GM12878 (cell line): ENCODE measurements around the gene GFOD2. TPM values are rescaled to one million over a fixed set of nuclear protein-coding genes. Genes with fewer than 3 reads are reported as not detected.

ENCODE experiments used
- ATAC-seq: fragments of 200-7000 bp; cut with Tn5 transposase; 3 replicates; pipeline ENCODE4 v1.9.1; 2020; ENCODE audit warnings: mild to moderate bottlenecking, moderate library complexity
- BruUV-seq: library from RNA; stranded (reverse); fragments of 400-500 nt; replicated peaks from 2 replicates; lab custom pipeline; 2021; lab: Mats Ljungman, UMichigan
- CTCF ChIA-PET: fragments of 300-600 bp; sonication (Branson Sonifier 250); formaldehyde crosslinking; extraction: SDS; loops from one replicate; lab custom pipeline; 2021; ENCODE audit warnings: inconsistent platforms; lab: Yijun Ruan, JAX
- POLR2A ChIA-PET: fragments of 350-600 bp; formaldehyde crosslinking; extraction: SDS; loops from one replicate; lab custom pipeline; 2021; ENCODE audit warnings: inconsistent platforms; lab: Charles Lee
- RAD21 ChIA-PET: fragments of 300-600 bp; sonication (Branson Sonifier 250); formaldehyde crosslinking; loops from one replicate; lab custom pipeline; 2023; ENCODE audit warnings: antibody characterized with exemption; ENCODE audit not compliant: unreplicated experiment; lab: Charles Lee
- SMC1A ChIA-PET: fragments of 300-600 bp; sonication (Branson Sonifier 250); formaldehyde crosslinking; loops from one replicate; lab custom pipeline; 2023; ENCODE audit not compliant: unreplicated experiment, uncharacterized antibody; lab: Charles Lee
- DNase-seq: peaks from one replicate; pipeline ENCODE4 v3.0.0-alpha.2; 2011; ENCODE audit warnings: low read depth, low spot score
- FAIRE-seq: peaks from 3 replicates; lab custom pipeline; 2011; peaks lifted over from hg19 to GRCh38; lab: Jason Lieb, UNC
- H2AFZ ChIP-seq: 2 replicates; pipeline ENCODE4 v1.6.0; 2011; ENCODE audit warnings: low read depth, low read length, control low read depth; ENCODE audit not compliant: control insufficient read depth
- H3K27ac ChIP-seq: 2 replicates; pipeline ENCODE4 v1.5.1; 2011; ENCODE audit warnings: control low read depth; ENCODE audit not compliant: control insufficient read depth, insufficient read depth
- H3K27me3 ChIP-seq, 2 experiments: replicated peaks in 1 of 2; 2 replicates each; pipeline versions ENCODE4 v1.6.0 to v1.6.1; 2011; ENCODE audit warnings: low read length in 1 of 2; ENCODE audit not compliant: control insufficient read depth in 2 of 2, insufficient read depth in 2 of 2
- H3K36me3 ChIP-seq, 2 experiments: 2 replicates each; pipeline ENCODE4 v1.5.1; 2011; ENCODE audit warnings: low read length in 1 of 2; ENCODE audit not compliant: control insufficient read depth in 2 of 2, insufficient read depth in 2 of 2
- H3K4me1 ChIP-seq: 2 replicates; pipeline ENCODE4 v1.6.1; 2011; ENCODE audit warnings: mild to moderate bottlenecking, low read length, moderate library complexity, mixed read lengths; ENCODE audit not compliant: control insufficient read depth, insufficient read depth
- H3K4me2 ChIP-seq: 2 replicates; pipeline ENCODE4 v1.6.0; 2011; ENCODE audit warnings: control low read depth; ENCODE audit not compliant: control insufficient read depth, insufficient read depth
- H3K4me3 ChIP-seq: fragments of 200-600 bp; sonication (generic); 2 replicates; pipeline ENCODE4 v1.5.1; 2016
- H3K79me2 ChIP-seq: 2 replicates; pipeline ENCODE4 v1.6.0; 2011; ENCODE audit warnings: low read length; ENCODE audit not compliant: control insufficient read depth, insufficient read depth
- H3K9ac ChIP-seq: 2 replicates; pipeline ENCODE4 v1.8.0; 2011; ENCODE audit warnings: low read length, control low read depth, mixed read lengths; ENCODE audit not compliant: control insufficient read depth, insufficient read depth
- H3K9me3 ChIP-seq: replicated peaks from 3 replicates; pipeline ENCODE4 v1.5.1; 2011; ENCODE audit warnings: mild to moderate bottlenecking, low read length; ENCODE audit not compliant: control insufficient read depth, insufficient read depth
- H4K20me1 ChIP-seq: 2 replicates; pipeline ENCODE4 v1.6.0; 2011; ENCODE audit not compliant: control insufficient read depth, insufficient read depth
- GATAD2B ChIP-seq: fragments of 450-650 bp; conservative IDR thresholded peaks from 2 replicates; pipeline ENCODE4 v1.6.1; 2017; ENCODE audit warnings: low read depth, mild to moderate bottlenecking, moderate library complexity
- JUND ChIP-seq: IDR thresholded peaks from 2 replicates; pipeline ENCODE4 v1.6.1; 2012; ENCODE audit warnings: low read depth, mild to moderate bottlenecking, low read length, improper control_type of control experiment, moderate library complexity
- KLF5 ChIP-seq: fragments of 450-650 bp; IDR thresholded peaks from 2 replicates; pipeline ENCODE4 v1.6.1; 2014; ENCODE audit warnings: mild to moderate bottlenecking; ENCODE audit not compliant: partially characterized antibody
- PML ChIP-seq: IDR thresholded peaks from 2 replicates; pipeline ENCODE4 v1.6.1; 2012; ENCODE audit warnings: low read length, inconsistent platforms
- RAD51 ChIP-seq: fragments of 450-650 bp; IDR thresholded peaks from 2 replicates; pipeline ENCODE4 v1.6.1; 2016; ENCODE audit warnings: moderate library complexity, mild to moderate bottlenecking, inconsistent platforms
- RFX5 ChIP-seq: IDR thresholded peaks from 2 replicates; pipeline ENCODE4 v1.6.1; 2011; ENCODE audit warnings: low read depth, low read length, improper control_type of control experiment
- SMAD1 ChIP-seq: fragments of 450-650 bp; IDR thresholded peaks from 2 replicates; pipeline ENCODE4 v1.6.1; 2018; ENCODE audit warnings: mild to moderate bottlenecking, low read depth; ENCODE audit not compliant: partially characterized antibody
- SUPT20H ChIP-seq: IDR thresholded peaks from 2 replicates; pipeline ENCODE4 v1.6.1; 2011; ENCODE audit warnings: low read depth, mild to moderate bottlenecking, low read length, moderate library complexity, borderline replicate concordance; ENCODE audit not compliant: control insufficient read depth
- WGBS: methylation state at CpG from one replicate; pipeline ENCODE4 v1.1.6; 2016; ENCODE audit warnings: low lambda C conversion rate; ENCODE audit not compliant: insufficient replicate concordance, insufficient coverage; ENCODE audit errors: missing lambda C conversion rate; 5-methylcytosine and 5-hydroxymethylcytosine counted together
- in situ Hi-C: fragments of 300-500 bp; cut with MboI; formaldehyde crosslinking; loops from 9 replicates; pipeline ENCODE4 v1.14.3; 2018; ENCODE audit warnings: mixed read lengths
- intact Hi-C: fragments of 100-400 bp; cut with micrococcal nuclease; formaldehyde crosslinking; loops from one replicate; pipeline ENCODE4 v1.14.2; 2022; ENCODE audit not compliant: unreplicated experiment
- polyA plus RNA-seq, 11 experiments: library from polyadenylated mRNA; depleted of rRNA in 4 of 11; unstranded in 6 of 11; stranded (reverse) in 5 of 11; fragments of >200 nt; fragmentation: Nextera tagmentation in 4 of 11; fragmentation: Illumina TruSeq in 1 of 11; extraction: Ambion mirVana in 4 of 11; extraction: Trizol in 1 of 11; gene quantifications; 1 replicate in 1 of 11; 2 replicates in 10 of 11; pipeline versions ENCODE4 v1.2.1 to v1.2.3, GENCODE V29; 2011 to 2016; ENCODE audit warnings: inconsistent platforms in 2 of 11, missing spikeins in 2 of 11, low read depth in 1 of 11
- total RNA-seq, 4 experiments: library from RNA; depleted of rRNA in 3 of 4; stranded (reverse); fragments of >200 nt in 3 of 4; fragmentation: Illumina TruSeq in 1 of 4; extraction: Trizol in 1 of 4; gene quantifications; 2 replicates each; pipeline versions ENCODE4 v1.2.1 to v1.2.3, GENCODE V29; 2013 to 2021
- TF ChIP-seq, protein P1 (sequence below): fragments of 150-350 bp; IDR thresholded peaks from 2 replicates; pipeline ENCODE4 v1.6.1; 2016; ENCODE audit warnings: low read depth, low read length
- TF ChIP-seq, protein P2 (sequence below): IDR thresholded peaks from 2 replicates; pipeline ENCODE4 v1.6.1; 2012; ENCODE audit warnings: mild to moderate bottlenecking, low read depth, low read length
- TF ChIP-seq, protein P3 (sequence below): IDR thresholded peaks from 2 replicates; pipeline ENCODE4 v1.6.1; 2011; ENCODE audit warnings: mild to moderate bottlenecking, low read depth, low read length, moderate library complexity; ENCODE audit not compliant: insufficient replicate concordance
- TF ChIP-seq, protein P4 (sequence below): IDR thresholded peaks from 2 replicates; pipeline ENCODE4 v1.6.1; 2011; ENCODE audit warnings: borderline replicate concordance, low read depth, mild to moderate bottlenecking, moderate library complexity, mixed read lengths, low read length; ENCODE audit not compliant: insufficient read depth; ENCODE audit errors: extremely low read length

Gene GFOD2
- total and polyA plus RNA-seq, 10 of the 15 experiments (the other 5 are each of a cell fraction or from before 2014, with no cell fraction given): 2.0 to 15.9 (median 12.0) TPM

DNA sequence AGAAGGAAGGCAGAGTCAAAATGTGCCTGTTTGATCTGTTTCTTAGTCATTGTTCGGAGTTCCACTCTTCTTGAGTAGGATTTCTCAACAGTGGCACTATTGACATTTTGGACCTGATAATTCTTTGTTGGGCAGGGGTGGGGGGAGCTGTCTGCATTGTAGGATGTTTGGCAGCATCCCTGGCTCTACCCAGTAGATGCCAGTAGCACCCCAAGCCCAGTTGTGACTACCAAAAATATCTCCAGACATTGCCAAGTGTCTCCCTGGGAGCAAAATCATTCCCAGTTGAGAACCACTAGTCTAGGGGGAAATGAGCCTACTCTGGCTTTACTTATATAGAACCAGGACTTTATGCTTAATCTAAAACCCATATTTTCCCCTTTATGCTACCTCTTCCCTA lies 1.1 kb upstream of the GFOD2 start (continued):
- TF ChIP-seq, protein P1, sequence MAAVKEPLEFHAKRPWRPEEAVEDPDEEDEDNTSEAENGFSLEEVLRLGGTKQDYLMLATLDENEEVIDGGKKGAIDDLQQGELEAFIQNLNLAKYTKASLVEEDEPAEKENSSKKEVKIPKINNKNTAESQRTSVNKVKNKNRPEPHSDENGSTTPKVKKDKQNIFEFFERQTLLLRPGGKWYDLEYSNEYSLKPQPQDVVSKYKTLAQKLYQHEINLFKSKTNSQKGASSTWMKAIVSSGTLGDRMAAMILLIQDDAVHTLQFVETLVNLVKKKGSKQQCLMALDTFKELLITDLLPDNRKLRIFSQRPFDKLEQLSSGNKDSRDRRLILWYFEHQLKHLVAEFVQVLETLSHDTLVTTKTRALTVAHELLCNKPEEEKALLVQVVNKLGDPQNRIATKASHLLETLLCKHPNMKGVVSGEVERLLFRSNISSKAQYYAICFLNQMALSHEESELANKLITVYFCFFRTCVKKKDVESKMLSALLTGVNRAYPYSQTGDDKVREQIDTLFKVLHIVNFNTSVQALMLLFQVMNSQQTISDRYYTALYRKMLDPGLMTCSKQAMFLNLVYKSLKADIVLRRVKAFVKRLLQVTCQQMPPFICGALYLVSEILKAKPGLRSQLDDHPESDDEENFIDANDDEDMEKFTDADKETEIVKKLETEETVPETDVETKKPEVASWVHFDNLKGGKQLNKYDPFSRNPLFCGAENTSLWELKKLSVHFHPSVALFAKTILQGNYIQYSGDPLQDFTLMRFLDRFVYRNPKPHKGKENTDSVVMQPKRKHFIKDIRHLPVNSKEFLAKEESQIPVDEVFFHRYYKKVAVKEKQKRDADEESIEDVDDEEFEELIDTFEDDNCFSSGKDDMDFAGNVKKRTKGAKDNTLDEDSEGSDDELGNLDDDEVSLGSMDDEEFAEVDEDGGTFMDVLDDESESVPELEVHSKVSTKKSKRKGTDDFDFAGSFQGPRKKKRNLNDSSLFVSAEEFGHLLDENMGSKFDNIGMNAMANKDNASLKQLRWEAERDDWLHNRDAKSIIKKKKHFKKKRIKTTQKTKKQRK: no peak
- no peak for TF ChIP-seq SUPT20H

DNA sequence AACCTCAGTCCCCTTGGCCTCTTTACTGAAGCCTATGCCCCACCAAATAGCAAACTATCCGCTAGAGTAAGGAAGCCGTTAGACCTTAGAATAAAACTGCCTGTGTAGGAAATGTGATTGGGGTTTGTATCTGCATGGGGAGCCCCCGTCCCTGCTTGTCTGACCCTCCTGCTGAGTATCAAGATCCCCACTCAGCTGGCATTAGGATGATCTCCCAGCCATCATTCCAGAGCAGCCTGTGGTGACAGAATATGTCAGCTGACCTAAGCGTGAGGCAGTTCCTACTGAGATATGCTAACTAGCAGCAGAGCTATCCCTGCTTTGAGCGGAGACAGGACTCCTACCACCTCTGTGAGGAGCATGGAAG lies 645 bp upstream of the GFOD2 start:
- Histone ChIP-seq H3K4me3 (peak overlapping the region; percentile 82), H3K27me3 (no peaks in the 10 kb centered on the region), H3K36me3 (peaks cover 0 to 3% of the 10 kb centered on the region in 2 experiments; a peak in 1 of 4 replicates), H2AFZ (peak overlapping the region; percentile 97), H3K4me2 (peak overlapping the region; percentile 95), H4K20me1 (no peaks in the 10 kb centered on the region), H3K9me3 (no peaks in the 10 kb centered on the region), H3K4me1 (peaks cover 8% of the 10 kb centered on the region; the same call in 1 of the 2 replicates), H3K79me2 (peaks cover 21% of the 10 kb centered on the region), H3K27ac (peak overlapping the region; percentile 95), H3K9ac (peak overlapping the region; percentile 97)
- intact Hi-C loops (loop anchor here (2.0 to 5.0 kb wide), 2 partner anchors 47 to 87 kb away; partner anchors contain the start of genes RANBP10 and TSNAXIP1), in situ Hi-C loops (no loop called here)
- CTCF ChIA-PET: interaction anchor here (0.6 to 4.3 kb wide), 10 partner anchors 26 to 344 kb away, joined by 3 to 27 read pairs (median 4); no protein-coding TSS in a partner anchor
- FAIRE-seq: no peak
- ATAC-seq: peak; percentile 48
- RAD21 ChIA-PET: interaction anchor here (0.6 to 3.0 kb wide), 16 partner anchors 20 to 321 kb away, joined by 3 to 17 read pairs (median 6); partner anchors contain the start of genes ACD, RANBP10 and TSNAXIP1
- no peak for DNase-seq
- BruUV-seq: TSS peak; percentile 99
- 0% methylated on average over 5 of the region's 5 CpGs for WGBS
- SMC1A ChIA-PET: interaction anchor here (0.7 to 2.1 kb wide), 8 partner anchors 10 to 195 kb away, joined by 3 to 6 read pairs (median 4); partner anchors contain the start of genes ACD, RANBP10 and TSNAXIP1
- POLR2A ChIA-PET: interaction anchor here (0.5 to 2.6 kb wide), 14 partner anchors 9 to 1756 kb away, joined by 3 to 10 read pairs (median 4); partner anchors contain the start of genes ACD, C16orf86, CARMIL2 and ENKD1
- TF ChIP-seq SMAD1 (peak; percentile 22), RFX5 (no peak), RAD51 (peak; percentile 58), KLF5 (no peak), GATAD2B (no peak), JUND (no peak), PML (no peak; the same call in 1 of the 2 replicates)
- TF ChIP-seq, protein P2, sequence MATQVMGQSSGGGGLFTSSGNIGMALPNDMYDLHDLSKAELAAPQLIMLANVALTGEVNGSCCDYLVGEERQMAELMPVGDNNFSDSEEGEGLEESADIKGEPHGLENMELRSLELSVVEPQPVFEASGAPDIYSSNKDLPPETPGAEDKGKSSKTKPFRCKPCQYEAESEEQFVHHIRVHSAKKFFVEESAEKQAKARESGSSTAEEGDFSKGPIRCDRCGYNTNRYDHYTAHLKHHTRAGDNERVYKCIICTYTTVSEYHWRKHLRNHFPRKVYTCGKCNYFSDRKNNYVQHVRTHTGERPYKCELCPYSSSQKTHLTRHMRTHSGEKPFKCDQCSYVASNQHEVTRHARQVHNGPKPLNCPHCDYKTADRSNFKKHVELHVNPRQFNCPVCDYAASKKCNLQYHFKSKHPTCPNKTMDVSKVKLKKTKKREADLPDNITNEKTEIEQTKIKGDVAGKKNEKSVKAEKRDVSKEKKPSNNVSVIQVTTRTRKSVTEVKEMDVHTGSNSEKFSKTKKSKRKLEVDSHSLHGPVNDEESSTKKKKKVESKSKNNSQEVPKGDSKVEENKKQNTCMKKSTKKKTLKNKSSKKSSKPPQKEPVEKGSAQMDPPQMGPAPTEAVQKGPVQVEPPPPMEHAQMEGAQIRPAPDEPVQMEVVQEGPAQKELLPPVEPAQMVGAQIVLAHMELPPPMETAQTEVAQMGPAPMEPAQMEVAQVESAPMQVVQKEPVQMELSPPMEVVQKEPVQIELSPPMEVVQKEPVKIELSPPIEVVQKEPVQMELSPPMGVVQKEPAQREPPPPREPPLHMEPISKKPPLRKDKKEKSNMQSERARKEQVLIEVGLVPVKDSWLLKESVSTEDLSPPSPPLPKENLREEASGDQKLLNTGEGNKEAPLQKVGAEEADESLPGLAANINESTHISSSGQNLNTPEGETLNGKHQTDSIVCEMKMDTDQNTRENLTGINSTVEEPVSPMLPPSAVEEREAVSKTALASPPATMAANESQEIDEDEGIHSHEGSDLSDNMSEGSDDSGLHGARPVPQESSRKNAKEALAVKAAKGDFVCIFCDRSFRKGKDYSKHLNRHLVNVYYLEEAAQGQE: no peak
- TF ChIP-seq, protein P3, sequence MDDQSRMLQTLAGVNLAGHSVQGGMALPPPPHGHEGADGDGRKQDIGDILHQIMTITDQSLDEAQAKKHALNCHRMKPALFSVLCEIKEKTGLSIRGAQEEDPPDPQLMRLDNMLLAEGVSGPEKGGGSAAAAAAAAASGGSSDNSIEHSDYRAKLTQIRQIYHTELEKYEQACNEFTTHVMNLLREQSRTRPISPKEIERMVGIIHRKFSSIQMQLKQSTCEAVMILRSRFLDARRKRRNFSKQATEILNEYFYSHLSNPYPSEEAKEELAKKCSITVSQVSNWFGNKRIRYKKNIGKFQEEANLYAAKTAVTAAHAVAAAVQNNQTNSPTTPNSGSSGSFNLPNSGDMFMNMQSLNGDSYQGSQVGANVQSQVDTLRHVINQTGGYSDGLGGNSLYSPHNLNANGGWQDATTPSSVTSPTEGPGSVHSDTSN: no peak
- TF ChIP-seq, protein P4, sequence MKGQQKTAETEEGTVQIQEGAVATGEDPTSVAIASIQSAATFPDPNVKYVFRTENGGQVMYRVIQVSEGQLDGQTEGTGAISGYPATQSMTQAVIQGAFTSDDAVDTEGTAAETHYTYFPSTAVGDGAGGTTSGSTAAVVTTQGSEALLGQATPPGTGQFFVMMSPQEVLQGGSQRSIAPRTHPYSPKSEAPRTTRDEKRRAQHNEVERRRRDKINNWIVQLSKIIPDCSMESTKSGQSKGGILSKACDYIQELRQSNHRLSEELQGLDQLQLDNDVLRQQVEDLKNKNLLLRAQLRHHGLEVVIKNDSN: peak; percentile 29
